Activated naive CD8-positive, alpha-beta T cell treated with anti-CD3 and anti-CD28 coated beads, Interleukin-2, amount 10 ng/mL, durations not matched to agents 7 days and 5 days (primary cell): ENCODE results near the gene MYO3B. TPM values are rescaled to one million over a fixed set of nuclear protein-coding genes. Genes with fewer than 3 reads are reported as not detected.

ENCODE experiments used
- ATAC-seq: fragments of 150-1000 bp; cut with Tn5 transposase; one replicate; pipeline ENCODE4 v1.10.0; 2021; ENCODE audit warnings: low read depth, moderate library complexity
- POLR2A ChIA-PET: fragments of 350-600 bp; sonication (Branson Sonifier 250); formaldehyde crosslinking; loops from one replicate; lab custom pipeline; 2021; ENCODE audit warnings: antibody characterized with exemption; lab: Charles Lee
- DNase-seq: peaks from one replicate; pipeline ENCODE4 v3.0.0; 2021
- H3K27ac Mint-ChIP-seq: one replicate; pipeline ENCODE4 v1.8.0; 2022; ENCODE audit warnings: mild to moderate bottlenecking, mixed read lengths
- H3K27me3 Mint-ChIP-seq: one replicate; pipeline ENCODE4 v1.8.0; 2022; ENCODE audit warnings: mild to moderate bottlenecking, moderate library complexity, mixed read lengths
- H3K36me3 Mint-ChIP-seq: one replicate; pipeline ENCODE4 v1.8.0; 2021; ENCODE audit warnings: mild to moderate bottlenecking, mixed read lengths
- H3K4me1 Mint-ChIP-seq: one replicate; pipeline ENCODE4 v1.8.0; 2021; ENCODE audit warnings: mixed read lengths
- H3K4me3 Mint-ChIP-seq: one replicate; pipeline ENCODE4 v1.8.0; 2022; ENCODE audit warnings: mild to moderate bottlenecking, moderate library complexity, mixed read lengths
- H3K9me3 Mint-ChIP-seq: one replicate; pipeline ENCODE4 v1.8.0; 2021; ENCODE audit warnings: mixed read lengths
- total RNA-seq, 2 experiments: library from RNA; stranded (reverse); gene quantifications; one replicate each; pipeline ENCODE4 v1.2.3, GENCODE V29; 2021

MYO3B gene
- total RNA-seq, 2 experiments from 2014 or later = 0.09 to 0.11 TPM

- Mint-ChIP-seq H3K27me3 (peaks cover 21% of the 10 kb centered on the region), H3K9me3 (no peaks in the 10 kb centered on the region), H3K4me1 (peaks cover 16% of the 10 kb centered on the region), H3K4me3 (no peak overlapping the region), H3K36me3 (no peaks in the 10 kb centered on the region), H3K27ac (no peak overlapping the region)
- ATAC-seq = no peak
- no peak for DNase-seq
- POLR2A ChIA-PET = no interaction called here
Measured at GRCh38 chr2:170221317-170222288, 43.7 kb downstream of the MYO3B start.

GRCh38 chr2:170222298-170222697 lies 44.4 kb downstream of the MYO3B start:
- Mint-ChIP-seq H3K4me3 (no peak overlapping the region), H3K36me3 (no peaks in the 10 kb centered on the region), H3K9me3 (no peaks in the 10 kb centered on the region), H3K4me1 (peaks cover 16% of the 10 kb centered on the region), H3K27ac (no peak overlapping the region), H3K27me3 (peaks cover 21% of the 10 kb centered on the region)
- DNase-seq = no peak
- no peak for ATAC-seq
- POLR2A ChIA-PET = no interaction called here

GRCh38 chr2:170222842-170223241 lies 44.9 kb downstream of the MYO3B start:
- DNase-seq = no peak
- POLR2A ChIA-PET = no interaction called here
- peak; percentile 70 for ATAC-seq
- H3K36me3 Mint-ChIP-seq = no peaks in the 10 kb centered on the region
- no peak overlapping the region for H3K4me3 Mint-ChIP-seq
- no peak overlapping the region for H3K27ac Mint-ChIP-seq
- no peaks in the 10 kb centered on the region for H3K9me3 Mint-ChIP-seq
- peaks cover 23% of the 10 kb centered on the region for H3K27me3 Mint-ChIP-seq
- peaks cover 16% of the 10 kb centered on the region for H3K4me1 Mint-ChIP-seq

- POLR2A ChIA-PET = no interaction called here
- Mint-ChIP-seq H3K36me3 (no peaks in the 10 kb centered on the region), H3K4me1 (peaks cover 18% of the 10 kb centered on the region), H3K27me3 (peaks cover 27% of the 10 kb centered on the region), H3K27ac (no peak overlapping the region), H3K4me3 (no peak overlapping the region), H3K9me3 (no peaks in the 10 kb centered on the region)
- DNase-seq (no peak), ATAC-seq (no peak)
Measured at GRCh38 chr2:170224692-170225294, 46.8 kb downstream of the MYO3B start.

GRCh38 chr2:170226216-170226615 lies 48.3 kb downstream of the MYO3B start:
- H3K4me1 Mint-ChIP-seq = peaks cover 18% of the 10 kb centered on the region
- DNase-seq (no peak), ATAC-seq (no peak)
- H3K9me3 Mint-ChIP-seq = no peaks in the 10 kb centered on the region
- H3K27ac Mint-ChIP-seq = no peak overlapping the region
- peaks cover 29% of the 10 kb centered on the region for H3K27me3 Mint-ChIP-seq
- POLR2A ChIA-PET = no interaction called here
- no peak overlapping the region for H3K4me3 Mint-ChIP-seq
- H3K36me3 Mint-ChIP-seq = no peaks in the 10 kb centered on the region

GRCh38 chr2:170227507-170227947 lies 49.6 kb downstream of the MYO3B start:
- no peak for DNase-seq
- H3K27me3 Mint-ChIP-seq = peaks cover 27% of the 10 kb centered on the region
- no peaks in the 10 kb centered on the region for H3K36me3 Mint-ChIP-seq
- ATAC-seq = no peak
- POLR2A ChIA-PET = no interaction called here
- H3K27ac Mint-ChIP-seq = no peak overlapping the region
- no peak overlapping the region for H3K4me3 Mint-ChIP-seq
- H3K4me1 Mint-ChIP-seq = peaks cover 9% of the 10 kb centered on the region
- H3K9me3 Mint-ChIP-seq = no peaks in the 10 kb centered on the region

GRCh38 chr2:170227951-170228350 lies 50.0 kb downstream of the MYO3B start:
- Mint-ChIP-seq H3K4me1 (peaks cover 5% of the 10 kb centered on the region), H3K4me3 (no peak overlapping the region), H3K27me3 (peaks cover 27% of the 10 kb centered on the region), H3K36me3 (no peaks in the 10 kb centered on the region), H3K27ac (no peak overlapping the region), H3K9me3 (no peaks in the 10 kb centered on the region)
- DNase-seq (no peak), ATAC-seq (no peak)
- POLR2A ChIA-PET = no interaction called here

GRCh38 chr2:170228429-170228828 lies 50.5 kb downstream of the MYO3B start:
- no peaks in the 10 kb centered on the region for H3K9me3 Mint-ChIP-seq
- peaks cover 27% of the 10 kb centered on the region for H3K27me3 Mint-ChIP-seq
- no peak for DNase-seq
- H3K36me3 Mint-ChIP-seq = no peaks in the 10 kb centered on the region
- H3K4me1 Mint-ChIP-seq = peaks cover 2% of the 10 kb centered on the region
- POLR2A ChIA-PET = interaction anchor here (0.7 kb wide), 1 partner anchor 144 kb away, joined by 5 read pairs; no protein-coding TSS in a partner anchor
- no peak overlapping the region for H3K4me3 Mint-ChIP-seq
- ATAC-seq = no peak
- no peak overlapping the region for H3K27ac Mint-ChIP-seq

GRCh38 chr2:170229125-170229524 lies 51.2 kb downstream of the MYO3B start:
- Mint-ChIP-seq H3K36me3 (no peaks in the 10 kb centered on the region), H3K27me3 (peaks cover 23% of the 10 kb centered on the region), H3K27ac (no peak overlapping the region), H3K9me3 (no peaks in the 10 kb centered on the region), H3K4me1 (peaks cover 2% of the 10 kb centered on the region), H3K4me3 (no peak overlapping the region)
- no peak for DNase-seq
- ATAC-seq = no peak
- POLR2A ChIA-PET = no interaction called here

- no peak overlapping the region for H3K27ac Mint-ChIP-seq
- H3K27me3 Mint-ChIP-seq = peaks cover 21% of the 10 kb centered on the region
- no peak for ATAC-seq
- no peaks in the 10 kb centered on the region for H3K36me3 Mint-ChIP-seq
- POLR2A ChIA-PET = no interaction called here
- H3K4me1 Mint-ChIP-seq = peaks cover 2% of the 10 kb centered on the region
- no peak overlapping the region for H3K4me3 Mint-ChIP-seq
- no peak for DNase-seq
- H3K9me3 Mint-ChIP-seq = no peaks in the 10 kb centered on the region
Measured at GRCh38 chr2:170229744-170230143, 51.8 kb downstream of the MYO3B start.

GRCh38 chr2:170235860-170236679 lies 58.1 kb downstream of the MYO3B start:
- peaks cover 33% of the 10 kb centered on the region for H3K27me3 Mint-ChIP-seq

GRCh38 chr2:170236680-170237047 lies 58.7 kb downstream of the MYO3B start:
- POLR2A ChIA-PET = no interaction called here
- ATAC-seq = no peak
- no peak overlapping the region for H3K4me3 Mint-ChIP-seq
- no peak overlapping the region for H3K27ac Mint-ChIP-seq
- no peaks in the 10 kb centered on the region for H3K9me3 Mint-ChIP-seq
- no peak for DNase-seq
- H3K36me3 Mint-ChIP-seq = no peaks in the 10 kb centered on the region
- no peaks in the 10 kb centered on the region for H3K4me1 Mint-ChIP-seq
- peaks cover 38% of the 10 kb centered on the region for H3K27me3 Mint-ChIP-seq

More at GRCh38 chr2:170235860-170236679, 58.1 kb downstream of the MYO3B start:
- no peaks in the 10 kb centered on the region for H3K4me1 Mint-ChIP-seq
- POLR2A ChIA-PET = no interaction called here
- no peaks in the 10 kb centered on the region for H3K9me3 Mint-ChIP-seq
- ATAC-seq (no peak), DNase-seq (no peak)
- no peak overlapping the region for H3K4me3 Mint-ChIP-seq
- no peaks in the 10 kb centered on the region for H3K36me3 Mint-ChIP-seq
- H3K27ac Mint-ChIP-seq = no peak overlapping the region

GRCh38 chr2:170237572-170238120 lies 59.7 kb downstream of the MYO3B start:
- Mint-ChIP-seq H3K9me3 (no peaks in the 10 kb centered on the region), H3K4me3 (no peak overlapping the region), H3K4me1 (no peaks in the 10 kb centered on the region), H3K27ac (no peak overlapping the region), H3K27me3 (peaks cover 40% of the 10 kb centered on the region), H3K36me3 (no peaks in the 10 kb centered on the region)
- POLR2A ChIA-PET = no interaction called here
- ATAC-seq (no peak), DNase-seq (no peak)
